HepG2 (cell line): ENCODE measurements around the gene RUNX3. TPM values are rescaled to one million over a fixed set of nuclear protein-coding genes. Genes with fewer than 3 reads are reported as not detected.

Experiments
- ATAC-seq: fragments of 200-7000 bp; cut with Tn5 transposase; 3 replicates; pipeline ENCODE4 v1.9.1; 2020; ENCODE audit warnings: mild to moderate bottlenecking, moderate library complexity
- BruUV-seq: library from RNA; stranded (reverse); fragments of 400-500 nt; replicated peaks from 2 replicates; lab custom pipeline; 2021; lab: Mats Ljungman, UMichigan
- CTCF ChIA-PET: fragments of 300-600 bp; formaldehyde crosslinking; extraction: SDS; loops from one replicate; lab custom pipeline; 2021; ENCODE audit warnings: low total read pairs, inconsistent platforms, low intra/inter-chr PET ratio; lab: Yijun Ruan, JAX
- POLR2A ChIA-PET: fragments of 350-600 bp; sonication (Branson Sonifier 250); formaldehyde crosslinking; loops from one replicate; lab custom pipeline; 2020; ENCODE audit warnings: antibody characterized with exemption, inconsistent platforms; lab: Yijun Ruan, JAX
- DNase-seq: peaks from one replicate; pipeline ENCODE4 v3.0.0-alpha.2; 2015; ENCODE audit warnings: low spot score
- FAIRE-seq: peaks from 3 replicates; lab custom pipeline; 2011; peaks lifted over from hg19 to GRCh38; lab: Jason Lieb, UNC
- H2AFZ ChIP-seq: one replicate; pipeline ENCODE4 v1.6.1; 2011; ENCODE audit warnings: low read length, inconsistent platforms
- H3K27ac ChIP-seq: fragments of 300-600 bp; 3 replicates; pipeline ENCODE4 v1.8.0; 2011; ENCODE audit warnings: mixed run types, mild to moderate bottlenecking, mixed read lengths, low read length, inconsistent platforms; ENCODE audit not compliant: insufficient read depth; ENCODE audit errors: extremely low read length
- H3K27me3 ChIP-seq, 2 experiments: fragments of 200-600 bp in 1 of 2; 2 replicates in 1 of 2; 3 replicates in 1 of 2; pipeline versions ENCODE4 v1.6.0 to v1.8.0; 2011; ENCODE audit warnings: low read length in 2 of 2, mild to moderate bottlenecking in 2 of 2, moderate library complexity in 2 of 2, inconsistent platforms in 1 of 2; ENCODE audit not compliant: insufficient read depth in 2 of 2, control insufficient read depth in 1 of 2
- H3K36me3 ChIP-seq, 2 experiments: fragments of 200-600 bp in 1 of 2; replicated peaks in 1 of 2; 2 replicates in 1 of 2; 3 replicates in 1 of 2; pipeline versions ENCODE4 v1.5.1 to v1.8.0; 2011; ENCODE audit warnings: low read length in 2 of 2, inconsistent platforms in 1 of 2; ENCODE audit not compliant: insufficient read depth in 2 of 2, control insufficient read depth in 1 of 2
- H3K4me1 ChIP-seq: 2 replicates; pipeline ENCODE4 v1.5.1; 2012; ENCODE audit warnings: low read length, inconsistent platforms; ENCODE audit not compliant: insufficient read depth
- H3K4me2 ChIP-seq: 2 replicates; pipeline ENCODE4 v1.6.0; 2011; ENCODE audit warnings: low read depth, low read length, inconsistent platforms
- H3K4me3 ChIP-seq, 3 experiments: fragments of 200-600 bp in 1 of 3; sonication (generic), shearing (Covaris generic) in 1 of 3; replicated peaks in 1 of 3; 2 replicates each; pipeline ENCODE4 v1.5.1; 2011 to 2016; ENCODE audit warnings: low read length in 3 of 3, inconsistent platforms in 2 of 3, low read depth in 2 of 3, mild to moderate bottlenecking in 2 of 3, control low read depth in 1 of 3, mixed read lengths in 1 of 3; ENCODE audit not compliant: insufficient read depth in 1 of 3
- H3K79me2 ChIP-seq: one replicate; pipeline ENCODE4 v1.6.1; 2011; ENCODE audit warnings: low read length, inconsistent platforms; ENCODE audit not compliant: insufficient read depth
- H3K9ac ChIP-seq: 2 replicates; pipeline ENCODE4 v1.6.0; 2011; ENCODE audit warnings: mild to moderate bottlenecking, low read depth, low read length, inconsistent platforms; ENCODE audit not compliant: insufficient read depth
- H3K9me3 ChIP-seq: 2 replicates; pipeline ENCODE4 v1.5.1; 2012; ENCODE audit warnings: mild to moderate bottlenecking, low read length
- H4K20me1 ChIP-seq: 2 replicates; pipeline ENCODE4 v1.6.0; 2011; ENCODE audit warnings: inconsistent platforms, mild to moderate bottlenecking, low read length, moderate library complexity; ENCODE audit not compliant: insufficient read depth
- JUN ChIP-seq: sonication (generic); formaldehyde crosslinking; IDR thresholded peaks from 2 replicates; pipeline ENCODE4 v1.4.0; 2020; ENCODE audit warnings: mild to moderate bottlenecking, missing genetic modification reagents
- KLF11 ChIP-seq: IDR thresholded peaks from 2 replicates; pipeline ENCODE4 v1.6.1; 2016; ENCODE audit warnings: missing compliant biosample characterization
- MYPOP ChIP-seq: sonication (generic); formaldehyde crosslinking; IDR thresholded peaks from 2 replicates; pipeline ENCODE4 v1.8.1; 2023; ENCODE audit warnings: mild to moderate bottlenecking, moderate library complexity, missing genetic modification reagents
- RFXANK ChIP-seq: IDR thresholded peaks from 2 replicates; pipeline ENCODE4 v1.6.1; 2016
- ZFX ChIP-seq: sonication (generic); formaldehyde crosslinking; IDR thresholded peaks from 2 replicates; pipeline ENCODE4 v1.4.0; 2020; ENCODE audit warnings: mild to moderate bottlenecking, low read depth, missing genetic modification reagents, moderate library complexity
- ZNF30 ChIP-seq: sonication (generic); formaldehyde crosslinking; IDR thresholded peaks from 2 replicates; pipeline ENCODE4 v1.5.0; 2020; ENCODE audit warnings: mild to moderate bottlenecking, missing genetic modification reagents
- ZNF652 ChIP-seq: IDR thresholded peaks from 2 replicates; pipeline ENCODE4 v1.6.1; 2016; ENCODE audit warnings: low read depth, borderline replicate concordance
- ZNF878 ChIP-seq: sonication (generic); formaldehyde crosslinking; IDR thresholded peaks from 2 replicates; pipeline ENCODE4 v1.8.1; 2023; ENCODE audit warnings: mild to moderate bottlenecking, missing genetic modification reagents, moderate library complexity
- WGBS: methylation state at CpG from one replicate; pipeline ENCODE4 v1.1.6; 2017; ENCODE audit warnings: low lambda C conversion rate; 5-methylcytosine and 5-hydroxymethylcytosine counted together
- in situ Hi-C: cut with HindIII; loops from 2 replicates; pipeline ENCODE4 v1.10.0; 2017; ENCODE audit warnings: low pct_unique_long_range_greater_than_20kb; ENCODE audit not compliant: extremely low pct_ligation_motif_present
- intact Hi-C: fragments of 100-400 bp; cut with micrococcal nuclease; formaldehyde crosslinking; loops from one replicate; pipeline ENCODE4 v1.10.0; 2022; ENCODE audit not compliant: unreplicated experiment
- polyA plus RNA-seq, 8 experiments: library from polyadenylated mRNA; depleted of rRNA in 3 of 8; stranded (reverse) in 7 of 8; unstranded in 1 of 8; fragments of >200 nt; fragmentation: Illumina TruSeq in 4 of 8; extraction: Trizol in 4 of 8; gene quantifications; 2 replicates each; pipeline versions ENCODE4 v1.2.1 to v1.2.3, GENCODE V29; 2011 to 2016; ENCODE audit warnings: low read depth in 4 of 8, missing spikeins in 1 of 8, mixed read lengths in 1 of 8; ENCODE audit not compliant: insufficient read depth in 1 of 8
- total RNA-seq, 5 experiments: library from RNA; depleted of rRNA; stranded (reverse); fragments of >200 nt; fragmentation: Illumina TruSeq; extraction: Trizol; gene quantifications; 2 replicates each; pipeline ENCODE4 v1.2.3, GENCODE V29; 2016; ENCODE audit warnings: low read depth in 1 of 5
- TF ChIP-seq, protein P1 (sequence below), 2 experiments: sonication (generic) in 1 of 2; formaldehyde crosslinking in 1 of 2; IDR thresholded peaks; 2 replicates each; pipeline versions ENCODE4 v1.6.1 to v1.9.0; 2014 to 2022; ENCODE audit warnings: antibody characterized with exemption in 1 of 2, borderline replicate concordance in 1 of 2, inconsistent platforms in 1 of 2, low read depth in 1 of 2, missing genetic modification reagents in 1 of 2

Gene RUNX3
- total and polyA plus RNA-seq, 2 of the 13 experiments (the other 11 are each of a cell fraction or from before 2014, with no cell fraction given) = 0.04 to 0.22 TPM

- TF ChIP-seq, protein P1, sequence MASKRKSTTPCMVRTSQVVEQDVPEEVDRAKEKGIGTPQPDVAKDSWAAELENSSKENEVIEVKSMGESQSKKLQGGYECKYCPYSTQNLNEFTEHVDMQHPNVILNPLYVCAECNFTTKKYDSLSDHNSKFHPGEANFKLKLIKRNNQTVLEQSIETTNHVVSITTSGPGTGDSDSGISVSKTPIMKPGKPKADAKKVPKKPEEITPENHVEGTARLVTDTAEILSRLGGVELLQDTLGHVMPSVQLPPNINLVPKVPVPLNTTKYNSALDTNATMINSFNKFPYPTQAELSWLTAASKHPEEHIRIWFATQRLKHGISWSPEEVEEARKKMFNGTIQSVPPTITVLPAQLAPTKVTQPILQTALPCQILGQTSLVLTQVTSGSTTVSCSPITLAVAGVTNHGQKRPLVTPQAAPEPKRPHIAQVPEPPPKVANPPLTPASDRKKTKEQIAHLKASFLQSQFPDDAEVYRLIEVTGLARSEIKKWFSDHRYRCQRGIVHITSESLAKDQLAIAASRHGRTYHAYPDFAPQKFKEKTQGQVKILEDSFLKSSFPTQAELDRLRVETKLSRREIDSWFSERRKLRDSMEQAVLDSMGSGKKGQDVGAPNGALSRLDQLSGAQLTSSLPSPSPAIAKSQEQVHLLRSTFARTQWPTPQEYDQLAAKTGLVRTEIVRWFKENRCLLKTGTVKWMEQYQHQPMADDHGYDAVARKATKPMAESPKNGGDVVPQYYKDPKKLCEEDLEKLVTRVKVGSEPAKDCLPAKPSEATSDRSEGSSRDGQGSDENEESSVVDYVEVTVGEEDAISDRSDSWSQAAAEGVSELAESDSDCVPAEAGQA (IDR thresholded peaks at IDR 0.05; ENCODE audit: low read depth) = no peak
- TF ChIP-seq, protein P1 (CRISPR knock-in tag; IDR thresholded peaks at IDR 0.05; ENCODE audit: borderline replicate concordance) = no peak
Observed at GRCh38 chr1:24906760-24907490, 23.2 kb downstream of the RUNX3 start (continued).

- H3K79me2 ChIP-seq = no peaks in the 10 kb centered on the region
- H3K4me1 ChIP-seq = peaks cover 27% of the 10 kb centered on the region
- peaks cover 0 to 1% of the 10 kb centered on the region in 2 experiments; a peak in 2 of 5 replicates for H3K27me3 ChIP-seq
- H3K27ac ChIP-seq = no peak overlapping the region
- no peak overlapping the region for H3K4me3 ChIP-seq
- H3K36me3 ChIP-seq = no peaks in the 10 kb centered on the region
- H3K4me2 ChIP-seq = no peak overlapping the region
- ChIA-PET POLR2A (no interaction called here), CTCF (no interaction called here)
- H3K9me3 ChIP-seq = no peaks in the 10 kb centered on the region
- no peak for ATAC-seq
- intact Hi-C loops = no loop called here
- BruUV-seq = no TSS peak
- no peaks in the 10 kb centered on the region for H4K20me1 ChIP-seq
- in situ Hi-C loops = loop anchor here (5.0 kb wide), 1 partner anchor 59 kb away; no protein-coding TSS in a partner anchor
- no peak for FAIRE-seq
- no peak for DNase-seq
- H3K9ac ChIP-seq = no peak overlapping the region
- 50% methylated on average over 6 of the region's 17 CpGs for WGBS
- no peak for TF ChIP-seq MYPOP (CRISPR knock-in tag)
- no peak for TF ChIP-seq KLF11 (CRISPR knock-in tag)
- no peak for TF ChIP-seq ZNF878 (CRISPR knock-in tag)
- TF ChIP-seq ZNF30 (CRISPR knock-in tag) = no peak
- TF ChIP-seq ZFX (CRISPR knock-in tag) = no peak
- TF ChIP-seq ZNF652 (CRISPR knock-in tag) = no peak
- TF ChIP-seq JUN = no peak
- no peak for TF ChIP-seq RFXANK (CRISPR knock-in tag)
- no peak overlapping the region for H2AFZ ChIP-seq
Observed at GRCh38 chr1:24905979-24906720, 23.9 kb downstream of the RUNX3 start.
